Measurements from ENCODE around the gene SYNJ1.
"Not testable (repeated sequence)": the region's sequence is repeated elsewhere in the genome, so short reads cannot be mapped to it uniquely, and the experiment has no call there.

SYNJ1 gene

DNA sequence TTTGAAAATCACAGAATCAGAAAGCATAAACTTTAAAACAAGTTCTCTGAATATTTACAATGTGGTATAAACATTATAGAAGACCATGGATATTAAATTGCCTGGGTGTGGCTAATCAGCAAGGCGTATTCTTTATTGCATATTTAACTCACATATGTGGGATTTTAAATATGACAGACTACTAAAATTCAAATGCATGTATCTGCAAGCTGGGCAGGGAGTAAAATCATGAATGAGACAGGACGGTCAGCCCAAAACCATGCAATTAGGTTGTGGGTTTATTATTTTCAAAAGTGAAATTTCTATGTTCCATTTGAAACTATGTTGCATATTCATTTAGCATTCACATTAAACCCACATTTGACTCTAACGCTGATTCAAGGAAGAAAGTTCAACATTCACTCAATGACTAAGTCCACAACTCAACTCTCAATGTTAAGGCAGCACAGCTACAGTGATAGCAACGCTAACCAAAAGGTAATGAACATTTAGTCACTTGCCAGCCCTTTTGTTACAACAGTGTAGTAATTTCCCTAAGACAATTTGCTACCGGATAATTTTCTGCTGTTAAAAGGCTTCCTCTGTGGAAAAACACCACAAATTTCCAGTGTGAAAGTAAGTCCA, 6.3 kb upstream of the SYNJ1 start:
- no peak for DNase-seq (ENCODE audit: low read depth)

DNA sequence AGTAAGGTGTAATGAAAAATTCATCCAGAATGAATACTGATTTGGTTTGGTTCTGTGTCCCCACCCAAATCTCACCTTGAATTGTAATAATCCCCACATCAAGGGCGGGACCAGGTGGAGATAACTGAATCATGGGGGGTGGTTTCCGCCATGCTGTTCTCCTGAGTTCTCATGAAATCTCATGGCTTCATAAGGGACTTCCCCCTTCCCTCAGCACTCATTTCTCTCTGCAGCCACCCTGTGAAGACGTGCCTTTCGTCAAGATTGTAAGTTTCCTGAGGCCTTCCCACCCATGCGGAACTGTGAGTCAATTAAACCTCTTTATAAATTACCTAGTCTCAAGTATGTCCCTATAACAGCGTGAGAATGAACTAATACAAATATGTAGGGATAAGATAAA, 5.5 kb upstream of the SYNJ1 start:
- no peak for DNase-seq (ENCODE audit: low read depth)

DNA sequence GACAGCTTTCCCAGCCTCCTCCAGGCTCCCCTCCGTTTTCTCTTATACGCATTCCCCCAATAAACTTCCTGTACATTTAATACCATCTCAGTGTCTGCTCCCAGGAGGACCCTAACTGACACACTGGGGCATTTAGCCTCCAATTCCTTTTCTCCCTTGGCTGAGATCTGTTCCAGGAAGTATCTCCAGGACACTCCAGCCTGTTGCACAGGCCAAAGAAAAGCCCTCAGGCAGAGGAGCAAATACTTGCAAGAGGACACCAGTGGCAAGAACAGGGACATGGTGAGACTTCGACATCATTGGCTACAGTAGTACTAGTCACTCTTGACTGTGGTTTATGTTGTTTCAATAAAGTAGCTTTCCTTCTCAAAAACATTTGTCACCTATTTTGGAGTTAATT, 4.7 kb upstream of the SYNJ1 start:
- DNase-seq (ENCODE audit: low read depth), result no peak

DNA sequence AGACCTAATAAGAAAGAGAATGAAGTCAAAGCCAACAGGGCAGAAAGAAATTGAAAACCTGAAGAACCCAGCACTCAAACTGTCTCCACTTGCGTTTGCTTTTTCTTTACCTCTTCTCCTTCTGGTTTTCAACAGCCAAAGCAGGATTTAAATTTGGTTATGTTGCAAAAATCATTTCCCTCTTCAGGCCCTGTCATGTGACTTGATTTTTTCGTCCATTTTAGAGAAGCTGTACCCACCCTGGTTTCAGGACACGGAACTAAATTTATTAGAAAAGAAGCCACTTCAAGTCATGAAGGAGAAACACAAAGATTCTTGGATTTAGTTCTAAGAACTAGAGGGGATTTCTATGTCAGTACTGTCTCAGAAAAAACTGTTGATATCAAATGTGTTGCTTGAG, 1.0 kb upstream of the SYNJ1 start:
- DNase-seq (ENCODE audit: low read depth), result no peak

DNA sequence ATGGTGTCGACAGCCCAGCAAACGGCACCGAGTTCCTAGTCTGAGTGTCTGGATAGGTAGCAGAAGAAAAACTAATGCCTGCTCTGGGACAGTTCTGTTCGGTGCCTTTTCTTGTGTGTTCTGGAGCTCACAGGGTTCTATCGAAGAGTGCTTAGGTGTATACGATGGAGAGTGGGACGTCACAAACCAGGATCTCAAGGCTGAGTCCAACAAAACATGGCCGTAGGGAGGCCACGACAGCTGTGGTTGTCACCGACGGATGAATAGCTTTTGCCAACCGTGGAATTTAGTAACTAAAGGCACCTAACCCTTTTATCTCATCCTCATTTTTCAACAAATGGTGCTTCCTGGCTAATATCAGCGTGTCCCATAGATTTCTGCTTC, 635 bp upstream of the SYNJ1 start:
- no peak for DNase-seq (ENCODE audit: low read depth)

DNA sequence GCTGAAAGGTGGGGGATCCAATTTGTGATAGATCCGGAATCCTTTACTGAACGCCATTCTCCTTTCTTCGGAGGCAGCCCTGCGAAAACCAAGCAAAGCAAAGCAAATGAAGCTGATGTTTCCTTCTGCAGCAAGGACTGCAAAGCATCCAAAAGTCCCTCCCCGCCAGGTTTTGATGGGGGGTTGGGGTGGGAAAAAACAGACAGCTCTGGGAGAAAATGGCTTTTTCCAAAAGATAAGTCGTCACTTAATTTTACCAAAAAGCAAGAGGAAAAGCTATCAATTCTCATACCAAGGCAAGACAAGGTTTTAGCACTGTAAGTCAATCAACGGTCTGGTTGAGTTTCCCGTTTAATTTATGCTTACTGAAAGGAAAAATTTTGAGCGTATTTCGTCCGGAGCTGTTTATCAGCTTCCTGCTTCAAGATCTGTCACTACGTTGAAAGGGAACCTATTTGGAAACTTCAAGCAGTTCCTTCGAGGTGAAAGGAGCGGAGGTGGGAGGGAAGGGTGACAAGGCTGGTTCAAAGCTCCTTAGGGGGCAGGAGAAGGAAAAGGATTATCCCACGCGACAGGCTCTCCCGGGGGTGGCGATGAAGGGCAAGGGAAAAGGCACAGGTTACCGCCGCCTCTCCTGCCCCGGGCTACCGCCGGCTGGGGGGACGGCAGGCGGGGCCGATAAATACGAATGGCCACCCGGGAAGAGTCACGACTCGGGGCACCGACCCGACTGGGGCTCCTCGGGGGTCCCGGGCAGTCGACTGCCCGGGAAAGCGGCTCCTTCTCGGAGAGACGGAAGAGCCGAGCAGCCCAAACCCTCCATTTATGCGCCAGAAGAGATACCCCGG, 750 bp downstream of the SYNJ1 start:
- no peak for DNase-seq (ENCODE audit: low read depth)

DNA sequence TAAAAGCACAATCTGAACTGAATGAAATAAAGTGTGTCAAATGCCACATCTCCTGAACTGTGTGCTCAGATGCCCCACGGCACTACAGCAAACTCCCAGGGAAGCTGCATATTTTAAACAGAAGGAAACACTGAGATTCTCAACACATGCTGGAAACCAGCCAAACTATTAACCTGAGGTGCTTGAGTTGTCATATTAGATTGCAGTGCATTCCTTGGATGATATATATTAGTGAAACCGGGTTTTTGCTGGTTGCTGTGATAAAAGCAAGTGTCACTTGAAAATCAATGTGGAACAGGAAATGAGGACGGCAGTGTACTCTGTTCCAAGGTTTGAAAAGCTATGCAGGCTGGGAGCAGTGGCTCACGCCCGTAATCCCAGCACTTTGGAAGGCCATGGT, 8.7 kb downstream of the SYNJ1 start:
- no peak for DNase-seq (ENCODE audit: low read depth)

DNA sequence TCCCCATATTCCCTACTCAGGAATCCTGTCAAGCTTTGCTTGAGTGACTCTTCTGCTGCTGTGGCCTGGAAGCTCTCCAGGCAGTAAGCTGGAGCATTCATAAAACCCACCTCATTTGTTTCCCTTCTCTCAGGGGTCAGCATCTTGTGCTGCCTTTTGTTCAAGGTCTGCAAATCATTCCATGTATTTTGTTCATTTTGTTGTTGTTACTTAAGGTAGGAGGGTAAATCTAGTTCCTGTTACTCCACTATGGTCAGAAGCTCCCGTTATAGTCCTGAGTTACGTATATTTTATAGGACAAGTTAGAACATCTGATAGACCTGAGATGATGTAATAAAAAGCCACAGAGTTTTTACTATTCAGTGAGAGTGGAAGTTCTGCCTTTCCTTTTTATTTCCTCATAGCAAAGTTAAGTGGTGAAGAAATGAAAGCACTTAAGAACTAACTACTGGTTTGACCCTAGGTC, 9.9 kb downstream of the SYNJ1 start:
- DNase-seq (ENCODE audit: low read depth), result no peak

DNA sequence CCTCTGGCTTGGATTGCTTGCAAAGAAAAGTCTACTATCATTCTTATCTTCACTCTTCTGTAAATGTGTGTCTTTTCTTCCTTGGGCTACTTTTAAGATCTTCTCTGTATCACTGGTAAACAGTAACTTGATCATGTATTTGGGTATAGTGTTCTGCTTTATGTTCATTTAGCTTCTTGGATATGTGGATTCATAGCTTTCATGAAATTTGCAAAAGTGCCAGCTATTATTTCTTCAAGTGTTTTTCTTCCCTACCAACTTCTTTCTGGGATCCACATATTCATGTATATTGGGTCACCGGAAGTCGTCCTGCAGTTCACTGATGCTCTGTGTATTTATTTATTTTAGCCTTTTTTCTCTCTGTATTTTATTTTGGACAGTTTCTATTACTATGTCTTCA, 11.3 kb downstream of the SYNJ1 start:
- DNase-seq (ENCODE audit: low read depth), result no peak

DNA sequence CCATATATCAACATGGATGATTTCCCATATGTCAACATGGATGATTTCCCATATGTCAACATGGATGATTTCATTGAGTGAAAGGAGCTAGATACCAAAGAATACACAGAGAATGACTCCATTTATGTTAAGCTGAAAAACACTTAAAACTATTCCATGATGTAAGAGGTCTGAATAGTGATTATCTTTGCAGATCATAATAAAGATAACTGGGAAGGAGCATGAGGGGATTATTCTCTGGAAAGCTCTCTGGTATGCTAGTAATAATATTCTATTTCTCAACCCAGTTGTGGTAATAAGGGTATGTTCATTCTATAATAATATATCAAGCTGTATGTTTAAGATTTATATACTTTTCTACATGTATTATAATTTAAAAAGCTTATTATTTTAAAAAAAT, 14.1 kb downstream of the SYNJ1 start:
- DNase-seq (ENCODE audit: low read depth), result no peak

DNA sequence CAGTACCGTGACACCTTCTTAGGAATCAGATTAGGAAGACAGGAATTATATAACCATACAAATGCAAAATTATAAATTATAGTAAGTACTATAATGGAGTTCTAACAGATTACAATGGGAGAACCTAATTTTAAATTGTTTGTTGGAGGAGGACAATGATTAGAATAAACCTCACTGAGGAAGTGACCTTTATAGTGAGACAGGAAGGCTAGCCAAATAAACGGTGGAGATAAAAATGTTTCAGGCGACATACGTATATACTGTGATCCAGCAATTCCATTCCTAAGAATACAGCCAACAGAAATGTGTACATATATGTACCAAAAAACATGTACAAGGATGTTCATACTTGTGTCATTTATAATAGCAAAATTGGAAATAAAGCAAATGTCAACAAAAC, 15.2 kb downstream of the SYNJ1 start:
- DNase-seq (ENCODE audit: low read depth), result no peak

DNA sequence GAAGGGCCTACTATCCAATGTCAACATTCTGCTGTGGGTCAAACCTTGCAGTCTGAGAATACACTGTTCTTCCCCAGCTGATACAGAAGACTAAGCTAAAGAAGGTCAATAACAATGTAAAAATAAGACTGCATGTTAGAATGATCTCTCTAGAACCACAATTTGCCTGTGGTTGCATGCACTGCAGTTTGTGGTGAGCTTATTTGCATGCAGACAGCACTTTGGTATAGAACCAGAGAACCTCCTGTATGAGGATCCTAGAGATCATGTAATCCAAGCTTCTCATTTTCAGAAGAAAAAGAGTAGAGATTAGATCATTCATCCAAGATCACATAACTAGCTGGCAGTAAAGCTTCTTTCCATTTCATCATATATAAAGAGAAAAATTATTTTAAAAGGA, 15.8 kb downstream of the SYNJ1 start:
- DNase-seq (ENCODE audit: low read depth), result no peak

DNA sequence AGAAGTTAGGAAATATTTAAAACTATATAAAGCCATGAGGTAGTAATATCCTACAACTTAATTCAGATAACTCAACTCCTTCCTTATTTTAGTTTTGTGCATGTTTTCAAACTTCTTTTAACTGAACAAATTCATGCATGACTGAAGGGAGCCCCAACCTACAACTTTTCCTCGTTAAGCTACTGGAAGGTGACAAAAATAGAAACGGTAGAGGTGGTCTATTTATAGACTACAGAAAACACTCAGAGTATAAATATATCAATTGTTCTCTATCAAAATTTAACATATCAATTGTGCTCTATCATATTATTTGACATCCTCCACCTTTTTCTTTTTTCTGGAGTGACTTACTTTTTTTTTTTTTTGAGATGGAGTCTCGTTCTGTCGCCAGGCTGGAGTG, 16.8 kb downstream of the SYNJ1 start:
- DNase-seq (ENCODE audit: low read depth), result no peak

DNA sequence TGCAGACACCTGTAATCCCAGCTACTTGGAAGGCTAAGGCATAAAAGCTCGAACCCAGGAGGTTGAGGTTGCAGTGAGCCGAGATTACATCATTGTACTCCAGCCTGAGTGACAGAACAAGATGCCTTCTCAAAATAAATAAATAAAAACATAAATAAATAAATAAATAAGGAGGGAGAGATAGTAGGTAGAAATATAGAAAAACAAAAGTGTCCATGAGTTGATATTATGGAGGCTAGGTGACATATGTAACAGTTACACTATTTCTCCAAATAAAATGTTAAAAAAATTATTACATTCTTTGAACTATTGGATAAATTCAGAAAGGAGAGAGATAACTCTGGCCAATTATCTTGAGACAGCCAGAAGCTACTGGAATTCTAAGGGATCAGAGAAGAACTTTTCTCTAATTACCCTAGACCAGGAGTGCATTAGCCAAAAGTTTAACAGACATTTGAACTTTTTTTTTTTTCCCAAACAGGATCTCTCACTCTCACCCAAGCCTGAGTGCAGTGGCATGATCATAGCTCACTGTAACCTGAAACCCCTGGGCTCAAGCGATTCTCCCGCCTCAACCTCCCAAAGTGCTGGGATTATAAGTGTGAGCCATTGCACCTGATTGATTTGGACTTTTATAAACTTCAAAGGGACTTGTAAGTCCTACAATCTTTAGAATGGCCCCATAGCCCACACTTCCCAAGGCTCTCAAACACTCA, 17.6 kb downstream of the SYNJ1 start:
- no peak for DNase-seq (ENCODE audit: low read depth)

DNA sequence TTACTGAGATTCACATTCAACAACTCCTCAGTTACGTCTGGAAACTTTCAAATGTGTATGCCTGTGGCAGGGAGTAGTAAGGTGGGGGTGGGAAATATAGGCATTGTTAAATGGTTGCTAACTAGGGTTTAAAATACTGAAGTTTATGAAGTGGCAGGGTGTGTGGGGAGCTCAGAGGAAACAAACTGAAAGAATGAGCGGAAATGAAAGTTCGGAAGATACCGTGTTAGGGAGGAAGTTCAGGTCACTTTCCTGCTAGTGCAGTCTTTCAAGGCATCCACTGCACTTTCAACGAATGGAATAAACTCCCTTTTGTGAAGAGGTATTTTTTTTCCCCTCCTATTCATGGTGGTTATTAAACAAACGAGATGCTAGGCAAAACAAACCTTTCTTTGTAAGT, 19.7 kb downstream of the SYNJ1 start:
- no peak for DNase-seq (ENCODE audit: low read depth)

DNA sequence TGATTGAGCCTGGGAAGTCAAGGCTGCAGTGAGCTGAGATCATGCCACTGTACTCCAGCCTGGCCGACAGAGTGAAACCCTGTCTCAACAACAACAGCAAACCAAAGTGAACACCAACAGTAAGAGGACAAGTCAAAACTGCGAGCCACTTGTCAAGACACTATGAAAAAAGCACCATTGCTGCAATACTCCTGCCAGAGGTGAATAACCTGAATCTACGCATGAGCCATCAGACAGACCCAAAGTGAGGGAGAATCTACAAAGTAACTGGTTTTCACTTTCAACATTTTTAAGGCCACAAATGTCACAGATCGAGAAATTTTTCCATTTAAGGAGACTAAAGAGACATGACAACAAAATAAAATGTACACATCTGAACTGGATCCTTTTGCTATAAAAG, 21.9 kb downstream of the SYNJ1 start:
- DNase-seq (ENCODE audit: low read depth), result no peak

DNA sequence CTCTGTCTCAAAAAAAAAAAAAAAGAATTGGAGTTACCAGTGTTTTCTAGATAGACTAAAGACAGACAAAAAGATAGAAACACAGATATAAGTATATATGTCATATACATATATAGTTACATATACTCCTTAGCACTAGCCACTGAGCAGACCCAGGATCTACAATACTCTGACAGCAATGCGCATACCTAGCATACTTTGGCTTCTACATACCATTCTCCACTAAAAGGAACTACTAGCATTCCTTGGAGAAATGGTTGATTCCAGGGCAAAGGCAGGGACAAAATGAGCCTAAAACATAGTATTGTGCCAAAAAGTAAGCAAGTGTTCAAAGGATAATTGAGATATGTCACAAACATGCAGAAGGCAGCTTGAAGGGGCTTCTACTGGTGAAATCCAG, 22.7 kb downstream of the SYNJ1 start:
- no peak for DNase-seq (ENCODE audit: low read depth)

DNA sequence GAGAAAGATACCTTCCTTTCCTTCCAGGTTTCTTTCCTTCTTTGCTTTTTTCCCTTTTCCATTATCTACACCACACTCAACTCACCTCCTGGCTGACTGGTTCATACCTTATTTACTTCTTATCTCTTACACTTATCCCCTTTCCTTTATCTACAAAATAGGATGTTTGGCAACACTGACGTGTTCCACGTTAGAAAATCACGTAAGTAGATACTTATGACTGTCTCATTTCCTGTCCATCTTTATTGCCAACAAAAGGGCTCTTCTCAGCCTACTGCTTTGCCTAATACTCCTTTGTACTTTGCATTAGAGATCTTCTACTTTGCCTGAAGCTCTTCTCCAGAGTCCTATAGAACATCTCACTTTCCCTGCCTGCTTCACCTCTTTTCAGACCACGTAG, 25.1 kb downstream of the SYNJ1 start:
- no peak for DNase-seq (ENCODE audit: low read depth)

DNA sequence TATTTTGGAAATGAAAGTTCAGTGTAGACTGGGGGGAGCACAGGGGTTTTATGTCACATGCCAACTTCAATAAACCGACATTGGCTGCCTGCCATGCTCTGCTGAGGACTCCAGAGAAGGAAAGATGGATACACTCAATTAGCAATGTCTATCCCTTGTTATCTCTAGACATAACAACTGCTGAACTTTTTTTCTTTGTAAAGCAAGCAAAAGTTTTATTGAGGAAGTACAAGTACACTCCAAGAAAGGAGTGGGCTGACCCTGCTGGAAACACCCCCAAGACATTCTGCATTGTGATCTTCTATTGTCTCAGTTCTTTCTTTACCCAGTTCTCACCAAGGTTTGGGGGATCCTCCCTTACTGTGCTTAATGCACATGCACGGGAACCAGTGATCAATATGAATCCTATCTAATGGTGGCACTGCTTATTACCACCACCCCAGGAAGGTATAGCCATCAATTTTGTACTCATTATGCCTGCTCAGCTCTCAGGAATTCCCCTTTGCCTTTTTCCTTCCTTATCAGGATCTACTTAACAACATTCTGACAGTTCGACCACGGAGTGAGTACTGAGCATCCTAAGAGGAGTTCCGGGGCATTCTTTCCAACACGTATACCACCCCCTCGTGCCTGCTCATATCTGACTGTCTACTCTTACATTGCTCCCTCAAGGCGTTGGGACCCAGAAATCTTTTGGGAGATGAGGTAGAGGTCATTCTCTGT, 28.7 kb downstream of the SYNJ1 start:
- DNase-seq (ENCODE audit: low read depth), result no peak

DNA sequence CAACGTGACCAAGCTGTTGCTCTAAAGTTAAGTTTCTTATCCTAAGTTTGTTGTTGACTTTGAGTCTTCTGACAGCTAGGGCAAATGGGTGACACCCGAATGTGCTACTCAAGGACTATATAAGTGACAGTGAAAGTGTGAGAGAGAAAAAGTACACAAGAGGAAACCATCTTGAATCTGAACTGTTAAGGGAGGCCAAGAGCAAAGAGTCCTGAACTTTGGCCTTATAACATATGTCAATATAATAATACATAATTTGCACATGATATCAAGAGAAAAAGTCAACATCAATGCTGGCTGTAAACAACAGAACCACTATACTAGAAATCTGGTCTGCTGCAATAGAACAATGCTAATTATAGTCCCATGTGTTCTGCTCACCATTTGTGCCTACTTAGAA, 29.5 kb downstream of the SYNJ1 start:
- DNase-seq (ENCODE audit: low read depth), result no peak

DNA sequence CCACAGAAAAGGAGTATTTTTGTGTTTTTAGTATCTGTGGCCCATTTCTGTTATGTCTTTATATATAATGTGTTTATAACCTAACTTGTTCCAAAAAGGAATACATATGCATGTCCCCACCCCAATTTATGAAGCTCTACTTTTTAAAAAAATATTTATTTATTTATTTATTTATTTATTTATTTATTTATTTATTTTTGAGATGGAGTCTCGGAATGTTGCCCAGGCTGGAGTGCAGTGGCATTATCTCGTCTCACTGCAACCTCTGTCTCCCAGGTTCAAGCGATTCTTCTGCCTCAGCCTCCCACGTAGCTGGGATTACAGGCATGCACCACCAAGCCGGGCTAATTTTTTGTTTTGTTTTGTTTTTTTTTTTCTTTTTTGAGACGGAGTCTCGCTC, 32.3 kb downstream of the SYNJ1 start:
- DNase-seq (ENCODE audit: low read depth), result not testable (repeated sequence)

DNA sequence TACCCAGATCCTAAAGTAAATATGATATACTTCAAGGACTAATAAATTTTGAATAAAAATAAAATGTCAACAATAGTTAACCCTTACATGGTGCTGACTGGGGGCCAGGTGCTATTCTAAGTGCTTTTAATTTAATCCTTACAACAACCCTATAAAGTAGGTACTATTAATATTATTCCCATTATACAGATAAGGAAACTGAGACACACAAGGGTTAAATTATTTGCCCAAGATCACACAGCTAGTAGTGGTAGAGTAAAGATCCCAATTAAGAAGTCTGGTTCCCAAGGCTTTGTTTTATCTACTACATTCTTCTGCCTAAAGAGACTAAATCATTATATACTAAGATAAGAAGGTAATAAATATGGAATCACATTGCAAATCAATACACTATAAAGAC, 34.2 kb downstream of the SYNJ1 start:
- DNase-seq (ENCODE audit: low read depth), result no peak

DNA sequence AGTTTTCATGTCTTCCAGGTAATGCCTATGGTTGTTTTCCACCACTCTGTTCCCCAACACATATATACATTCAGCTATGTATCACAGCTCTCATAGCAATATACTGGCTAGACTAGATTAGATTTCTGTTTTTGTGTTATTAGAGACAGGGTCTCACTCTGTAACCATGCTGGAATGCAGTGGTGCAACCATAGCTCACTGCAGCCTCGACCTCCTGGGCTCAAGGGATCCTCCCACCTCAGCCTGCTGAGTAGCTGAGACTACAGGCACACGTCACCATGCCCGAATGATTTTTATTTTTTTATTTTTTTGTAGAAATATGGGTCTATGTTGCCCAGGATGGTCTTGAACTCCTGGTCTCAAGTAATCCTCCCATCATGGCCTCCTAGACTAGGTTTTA, 37.7 kb downstream of the SYNJ1 start:
- DNase-seq (ENCODE audit: low read depth), result no peak
